HG03565 (cell line): ENCODE measurements around the gene AGRN.

Experiments
- ATAC-seq: cut with Tn5 transposase; IDR thresholded peaks from one replicate; pipeline ENCODE4 v1.9.1; 2021; ENCODE audit warnings: mild to moderate bottlenecking, moderate library complexity; ENCODE audit not compliant: unreplicated experiment

The AGRN gene

DNA sequence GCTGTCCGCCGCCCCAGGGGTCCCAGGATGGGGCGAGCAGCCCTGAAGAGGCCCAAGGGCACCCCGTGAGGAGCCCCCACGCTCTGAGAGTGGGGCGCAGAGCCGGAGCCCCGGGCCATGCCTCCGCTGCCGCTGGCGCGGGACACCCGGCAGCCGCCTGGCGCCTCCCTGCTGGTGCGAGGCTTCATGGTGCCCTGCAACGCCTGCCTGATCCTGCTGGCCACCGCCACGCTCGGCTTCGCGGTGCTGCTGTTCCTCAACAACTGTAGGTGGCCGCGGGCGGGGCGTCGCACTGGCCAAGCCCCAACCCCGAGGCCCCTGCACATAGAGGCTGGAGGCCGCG, 14.5 kb downstream of the AGRN start:
- no peak for ATAC-seq

DNA sequence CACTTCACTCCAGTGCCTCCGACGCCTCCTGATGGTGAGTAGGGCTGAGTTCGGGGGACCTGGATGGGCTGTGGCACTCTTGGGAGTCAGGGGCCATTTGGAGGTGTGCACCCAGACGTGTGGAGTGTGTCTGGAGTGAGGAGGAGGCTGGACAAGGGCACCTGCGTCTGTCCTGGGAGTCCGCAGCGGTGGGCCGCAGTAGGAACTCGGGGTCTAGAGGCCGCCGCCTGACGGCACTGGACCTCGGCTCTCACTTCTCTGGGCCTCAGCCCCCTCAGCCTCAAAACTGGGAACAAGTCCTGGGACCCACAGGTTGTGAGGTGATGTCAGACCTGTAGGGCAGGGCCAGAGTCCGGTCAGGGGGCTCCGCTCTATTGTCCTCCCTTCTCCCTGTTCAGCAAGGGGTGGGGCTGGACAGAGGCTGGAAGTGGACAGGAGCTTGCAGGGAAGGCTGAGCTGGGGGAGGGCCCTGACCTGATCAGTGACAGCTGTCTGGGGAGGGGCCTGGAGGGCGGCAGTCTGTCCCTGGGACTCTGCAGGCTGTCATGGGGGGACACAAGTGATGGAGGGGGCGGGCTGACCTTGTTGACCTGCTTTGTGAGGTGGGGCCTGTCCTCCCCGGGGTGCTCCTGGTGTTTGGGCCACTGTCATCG, 15.5 kb downstream of the AGRN start:
- ATAC-seq, result no peak

DNA sequence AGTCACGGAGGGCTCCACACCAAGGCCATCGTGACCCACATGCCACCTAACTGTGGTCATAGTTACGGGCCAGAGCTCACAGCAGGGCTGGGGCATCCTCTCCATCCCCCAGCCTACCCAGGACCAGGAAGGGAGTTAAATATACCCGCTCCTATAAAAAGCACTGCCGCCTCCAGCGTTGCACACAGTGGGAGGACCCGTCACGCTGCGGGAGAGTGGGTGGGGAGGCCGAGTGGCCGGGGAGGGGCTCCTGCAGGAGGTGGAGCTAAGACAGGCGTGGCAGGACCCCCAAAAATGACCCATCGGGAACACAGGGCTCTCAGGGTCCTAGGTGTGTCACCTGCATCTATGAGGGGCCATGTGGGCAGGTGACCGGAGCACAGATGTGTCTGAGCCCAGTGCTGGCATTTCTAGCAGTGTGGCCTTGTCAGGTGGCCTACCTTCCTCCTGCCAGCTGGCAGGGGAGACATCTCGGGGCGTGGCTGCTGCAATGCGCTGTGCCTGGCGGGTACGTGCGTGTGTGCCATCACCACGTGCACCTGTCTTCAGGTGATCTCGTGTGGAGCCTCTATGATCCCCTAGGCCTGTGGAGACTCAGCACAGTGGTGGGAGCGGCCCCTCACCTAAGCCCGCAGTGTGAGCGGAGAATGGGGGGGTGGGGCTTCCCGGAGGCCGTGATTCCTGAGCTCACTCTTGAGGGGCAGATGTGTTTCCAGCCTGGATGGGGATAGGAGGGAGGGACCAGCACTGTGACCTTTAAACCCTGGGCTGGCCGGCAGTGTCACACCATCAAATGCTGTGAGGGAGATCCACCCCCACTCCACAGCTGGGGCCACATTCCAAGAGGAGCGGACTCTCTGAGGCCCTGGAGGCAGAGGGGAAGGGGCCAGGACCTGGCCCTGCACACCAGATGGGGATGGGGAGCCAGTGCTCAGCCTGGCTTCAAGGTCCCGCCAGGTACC, 17.7 kb downstream of the AGRN start:
- ATAC-seq, result no peak

DNA sequence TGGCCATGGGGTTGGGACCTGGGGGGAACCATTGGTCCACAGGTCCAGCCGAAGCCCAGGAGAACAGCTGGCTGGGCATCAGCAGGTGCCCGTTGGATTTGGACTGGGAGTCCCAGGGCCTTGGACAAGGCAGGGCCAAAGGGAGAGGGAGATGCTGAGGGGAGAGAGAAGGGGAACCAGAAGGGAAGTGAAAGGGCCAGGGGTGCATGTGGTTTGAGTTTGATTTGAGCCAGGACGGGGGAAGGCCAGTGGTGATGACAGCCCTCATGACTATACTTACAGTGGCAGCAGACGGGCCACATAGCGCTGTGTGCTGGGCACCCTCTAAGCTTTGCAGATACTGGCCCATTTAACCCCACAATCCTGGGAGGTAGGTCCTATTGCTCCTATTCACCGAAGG, 18.8 kb downstream of the AGRN start:
- ATAC-seq, result no peak

DNA sequence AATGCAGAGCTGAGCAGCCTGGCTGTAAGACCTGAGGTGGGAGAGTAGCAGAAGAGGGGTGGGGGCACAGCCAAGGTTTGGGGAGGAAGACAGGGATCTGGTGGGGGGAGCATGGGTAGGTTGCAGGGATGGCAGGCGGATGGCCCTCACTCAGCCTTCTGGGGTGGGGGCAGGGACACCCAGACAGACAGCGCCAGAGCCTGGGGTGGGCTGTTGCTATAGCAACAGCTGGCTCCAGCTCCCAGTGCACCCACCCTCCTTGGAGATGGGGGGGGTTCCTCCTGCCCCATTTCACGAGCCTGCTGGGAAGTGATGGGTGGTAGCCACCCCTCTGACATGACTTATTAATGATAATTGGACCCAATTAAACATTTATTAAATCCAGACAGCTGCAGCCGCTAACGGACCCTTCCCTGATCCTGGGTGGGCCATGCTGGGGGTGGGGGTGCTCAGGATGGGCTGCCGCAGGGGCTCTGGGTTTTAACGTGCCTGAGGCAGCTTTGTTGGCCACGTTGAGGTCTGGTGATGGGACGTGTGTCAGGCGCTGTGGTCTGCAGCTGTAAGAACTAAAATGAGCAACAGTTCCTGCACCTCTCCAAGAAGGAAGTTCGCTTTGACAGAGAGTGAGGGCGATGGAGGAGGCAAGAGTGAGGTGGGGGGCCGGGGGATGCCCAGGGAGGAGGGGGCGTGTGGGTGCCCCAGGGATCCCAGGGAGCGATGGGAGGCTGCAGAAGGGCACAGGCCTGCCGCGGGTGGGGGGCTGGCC, 19.4 kb downstream of the AGRN start:
- ATAC-seq, result no peak

DNA sequence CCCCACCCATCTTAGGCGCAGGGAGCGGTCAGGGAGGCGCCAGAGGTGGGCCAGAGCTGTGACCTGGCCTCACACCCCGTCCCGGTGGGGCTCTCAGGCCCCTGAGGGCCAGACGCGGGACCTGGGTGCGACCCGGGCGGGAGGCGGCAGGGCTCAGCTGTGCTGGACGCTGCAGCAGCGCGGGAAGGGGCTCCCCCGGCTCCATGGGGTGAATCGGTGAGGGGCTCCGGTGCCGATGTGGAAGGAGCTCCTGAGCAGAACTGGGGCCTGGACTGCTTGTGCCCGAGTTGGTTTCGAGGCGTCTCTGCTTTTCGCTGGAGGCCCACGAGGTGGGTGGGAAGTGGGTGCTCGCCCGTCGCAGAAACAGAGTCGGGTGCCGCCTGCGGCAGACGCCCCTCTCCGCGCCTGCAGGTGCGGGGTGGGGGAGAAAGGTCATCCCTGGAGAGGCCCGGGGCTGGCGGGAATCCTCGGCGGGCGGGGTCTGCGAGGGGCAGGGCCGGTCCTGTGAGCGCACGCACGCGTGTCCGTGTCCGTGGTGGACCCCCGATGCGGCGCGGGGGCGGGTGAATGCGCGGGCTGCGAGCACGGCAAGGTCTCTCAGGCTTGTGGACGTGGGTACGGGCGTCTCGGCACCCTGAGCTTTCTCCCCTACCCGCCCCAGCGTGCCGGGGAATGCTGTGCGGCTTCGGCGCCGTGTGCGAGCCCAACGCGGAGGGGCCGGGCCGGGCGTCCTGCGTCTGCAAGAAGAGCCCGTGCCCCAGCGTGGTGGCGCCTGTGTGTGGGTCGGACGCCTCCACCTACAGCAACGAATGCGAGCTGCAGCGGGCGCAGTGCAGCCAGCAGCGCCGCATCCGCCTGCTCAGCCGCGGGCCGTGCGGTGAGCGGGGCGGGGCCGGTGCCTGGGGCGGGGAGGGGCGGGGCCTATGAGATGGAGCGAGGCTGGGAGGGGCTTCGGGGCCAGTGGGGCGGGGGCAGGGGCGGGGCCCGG, 20.4 kb downstream of the AGRN start:
- no peak for ATAC-seq

DNA sequence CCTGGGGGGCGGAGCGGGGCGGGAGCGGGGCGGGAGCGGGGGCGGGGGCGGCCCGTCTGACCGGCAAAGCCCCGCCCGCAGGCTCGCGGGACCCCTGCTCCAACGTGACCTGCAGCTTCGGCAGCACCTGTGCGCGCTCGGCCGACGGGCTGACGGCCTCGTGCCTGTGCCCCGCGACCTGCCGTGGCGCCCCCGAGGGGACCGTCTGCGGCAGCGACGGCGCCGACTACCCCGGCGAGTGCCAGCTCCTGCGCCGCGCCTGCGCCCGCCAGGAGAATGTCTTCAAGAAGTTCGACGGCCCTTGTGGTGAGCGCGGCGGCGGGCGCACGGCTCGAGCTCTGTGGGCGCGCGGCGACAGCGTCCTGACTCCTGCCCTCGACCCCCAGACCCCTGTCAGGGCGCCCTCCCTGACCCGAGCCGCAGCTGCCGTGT, 21.2 kb downstream of the AGRN start:
- no peak for ATAC-seq

DNA sequence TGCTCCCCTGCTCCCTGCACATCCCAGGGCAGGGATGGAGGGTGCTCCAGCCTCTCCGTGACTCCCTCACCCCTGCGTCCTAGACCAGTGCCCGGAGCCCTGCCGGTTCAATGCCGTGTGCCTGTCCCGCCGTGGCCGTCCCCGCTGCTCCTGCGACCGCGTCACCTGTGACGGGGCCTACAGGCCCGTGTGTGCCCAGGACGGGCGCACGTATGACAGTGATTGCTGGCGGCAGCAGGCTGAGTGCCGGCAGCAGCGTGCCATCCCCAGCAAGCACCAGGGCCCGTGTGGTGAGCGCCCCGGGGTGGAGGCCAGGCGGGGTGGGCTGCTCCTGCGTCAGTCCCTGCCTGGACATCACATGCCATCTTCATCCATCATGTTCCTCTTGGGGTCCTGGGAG, 22.0 kb downstream of the AGRN start:
- no peak for ATAC-seq

DNA sequence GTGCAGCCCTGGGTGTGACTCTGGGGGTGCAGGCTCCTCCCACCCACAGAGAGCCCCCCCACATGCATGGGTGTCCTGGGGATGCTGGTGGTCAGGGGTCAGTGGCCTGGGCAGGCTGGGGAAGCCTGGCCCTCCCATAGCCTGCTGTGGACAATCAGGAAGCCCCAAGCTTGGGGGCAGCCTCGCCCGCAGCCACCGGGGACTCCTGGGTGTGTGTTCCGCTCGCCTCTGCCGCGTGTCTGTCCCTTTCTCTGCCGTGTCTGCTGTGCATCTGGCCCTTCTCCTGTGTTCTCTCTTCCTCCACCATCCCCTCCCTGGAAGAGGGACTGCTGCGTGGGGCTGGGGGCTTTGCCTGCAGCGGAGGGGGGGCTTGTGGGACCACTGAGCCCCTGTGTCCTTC, 22.9 kb downstream of the AGRN start:
- no peak for ATAC-seq

DNA sequence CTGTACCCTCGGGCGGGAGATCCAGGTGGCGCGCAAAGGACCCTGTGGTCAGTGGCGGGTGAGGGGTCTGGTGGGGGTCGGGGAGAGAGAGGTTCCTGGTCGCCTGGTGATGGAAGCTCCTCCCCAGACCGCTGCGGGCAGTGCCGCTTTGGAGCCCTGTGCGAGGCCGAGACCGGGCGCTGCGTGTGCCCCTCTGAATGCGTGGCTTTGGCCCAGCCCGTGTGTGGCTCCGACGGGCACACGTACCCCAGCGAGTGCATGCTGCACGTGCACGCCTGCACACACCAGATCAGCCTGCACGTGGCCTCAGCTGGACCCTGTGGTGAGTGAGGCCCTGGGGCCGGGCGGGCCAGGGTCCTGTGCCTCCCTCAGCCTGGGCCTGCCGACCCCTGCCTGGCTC, 23.5 kb downstream of the AGRN start:
- no peak for ATAC-seq

DNA sequence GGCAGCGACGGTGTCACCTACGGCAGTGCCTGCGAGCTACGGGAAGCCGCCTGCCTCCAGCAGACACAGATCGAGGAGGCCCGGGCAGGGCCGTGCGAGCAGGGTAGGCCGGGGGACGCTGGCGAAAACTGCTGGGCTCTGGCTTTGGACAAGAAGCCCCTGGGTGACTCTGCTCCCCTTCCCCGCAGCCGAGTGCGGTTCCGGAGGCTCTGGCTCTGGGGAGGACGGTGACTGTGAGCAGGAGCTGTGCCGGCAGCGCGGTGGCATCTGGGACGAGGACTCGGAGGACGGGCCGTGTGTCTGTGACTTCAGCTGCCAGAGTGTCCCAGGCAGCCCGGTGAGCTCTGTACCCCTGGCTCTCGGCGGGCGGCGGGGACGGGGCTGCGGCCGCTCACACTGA, 24.0 kb downstream of the AGRN start:
- no peak for ATAC-seq

DNA sequence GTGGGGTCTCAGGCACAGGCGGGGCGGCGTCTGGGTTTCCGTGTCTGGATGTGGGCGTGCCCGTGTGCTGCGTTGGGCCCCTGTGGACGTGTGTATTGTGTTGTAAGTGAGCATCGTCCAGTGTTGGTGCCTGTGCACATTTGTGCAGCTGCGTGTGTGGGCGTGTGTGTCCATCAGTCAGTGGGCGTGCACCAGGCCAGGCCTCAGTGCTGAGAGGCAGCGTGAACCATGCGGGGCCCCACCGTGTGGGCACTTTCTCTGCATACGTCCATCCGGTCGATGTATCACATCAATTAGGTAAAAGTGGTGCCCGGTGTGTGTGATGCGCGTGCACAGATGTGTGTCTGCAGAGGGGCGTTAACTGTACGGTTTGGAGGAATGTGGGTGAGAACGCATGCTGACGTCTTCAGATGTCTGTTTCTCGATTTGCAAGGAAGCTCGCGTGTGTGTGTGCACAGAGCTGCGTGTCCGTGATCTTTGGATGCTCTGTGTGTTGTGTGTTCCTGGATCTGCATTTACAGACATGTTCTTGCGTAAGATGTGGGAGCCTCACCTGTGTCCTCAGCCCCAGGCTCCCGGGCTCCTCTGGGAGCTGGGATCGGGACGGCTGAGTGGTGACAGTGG, 24.6 kb downstream of the AGRN start:
- ATAC-seq, result no peak

DNA sequence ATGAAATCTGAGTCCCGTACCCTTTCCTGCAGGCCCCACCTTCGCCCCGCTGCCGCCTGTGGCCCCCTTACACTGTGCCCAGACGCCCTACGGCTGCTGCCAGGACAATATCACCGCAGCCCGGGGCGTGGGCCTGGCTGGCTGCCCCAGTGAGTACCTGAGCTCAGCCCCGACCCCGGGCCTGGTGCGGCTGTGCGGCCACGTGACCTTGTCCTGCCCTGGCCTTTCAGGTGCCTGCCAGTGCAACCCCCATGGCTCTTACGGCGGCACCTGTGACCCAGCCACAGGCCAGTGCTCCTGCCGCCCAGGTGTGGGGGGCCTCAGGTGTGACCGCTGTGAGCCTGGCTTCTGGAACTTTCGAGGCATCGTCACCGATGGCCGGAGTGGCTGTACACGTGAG, 25.2 kb downstream of the AGRN start:
- ATAC-seq, result no peak

DNA sequence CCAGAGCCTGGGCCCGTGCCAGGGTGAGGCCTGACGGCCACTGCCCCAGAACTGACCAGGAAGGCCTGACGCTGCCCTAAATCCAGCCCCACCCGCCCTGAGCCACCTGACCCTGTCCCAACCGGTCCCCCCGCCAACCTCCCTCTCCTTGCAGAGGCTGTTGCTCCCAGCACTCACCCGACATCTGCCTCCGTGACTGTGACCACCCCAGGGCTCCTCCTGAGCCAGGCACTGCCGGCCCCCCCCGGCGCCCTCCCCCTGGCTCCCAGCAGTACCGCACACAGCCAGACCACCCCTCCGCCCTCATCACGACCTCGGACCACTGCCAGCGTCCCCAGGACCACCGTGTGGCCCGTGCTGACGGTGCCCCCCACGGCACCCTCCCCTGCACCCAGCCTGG, 26.3 kb downstream of the AGRN start:
- ATAC-seq, result no peak

DNA sequence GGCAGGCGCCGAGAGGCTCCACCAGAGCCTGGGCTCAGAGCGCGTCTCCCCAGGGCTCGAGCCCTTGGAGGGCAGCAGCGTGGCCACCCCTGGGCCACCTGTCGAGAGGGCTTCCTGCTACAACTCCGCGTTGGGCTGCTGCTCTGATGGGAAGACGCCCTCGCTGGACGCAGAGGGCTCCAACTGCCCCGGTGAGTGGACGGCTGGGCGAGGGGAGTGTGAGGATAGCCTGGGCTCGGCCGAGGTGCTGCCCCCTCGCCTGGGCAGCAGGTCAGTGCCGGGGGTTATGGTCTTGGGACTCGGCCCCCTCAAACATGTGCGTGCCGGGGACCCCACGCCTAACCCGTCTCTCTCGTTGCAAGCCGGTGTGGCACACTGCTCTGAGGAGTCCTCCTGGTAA, 26.8 kb downstream of the AGRN start:
- ATAC-seq, result no peak

DNA sequence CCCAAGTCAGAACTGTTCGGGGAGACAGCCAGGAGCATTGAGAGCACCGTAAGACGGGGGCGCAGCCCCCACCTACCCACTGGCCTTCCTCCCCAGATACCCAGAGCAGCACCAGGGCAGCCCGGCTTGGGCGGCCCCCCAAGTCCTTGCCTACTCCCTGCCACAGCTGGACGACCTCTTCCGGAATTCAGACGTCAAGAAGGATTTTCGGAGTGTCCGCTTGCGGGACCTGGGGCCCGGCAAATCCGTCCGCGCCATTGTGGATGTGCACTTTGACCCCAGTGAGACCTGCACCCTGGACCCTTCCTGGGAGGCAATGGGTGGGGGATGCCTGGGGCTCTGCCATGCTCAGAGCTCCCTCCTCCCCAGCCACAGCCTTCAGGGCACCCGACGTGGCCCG, 27.5 kb downstream of the AGRN start:
- ATAC-seq, result no peak

DNA sequence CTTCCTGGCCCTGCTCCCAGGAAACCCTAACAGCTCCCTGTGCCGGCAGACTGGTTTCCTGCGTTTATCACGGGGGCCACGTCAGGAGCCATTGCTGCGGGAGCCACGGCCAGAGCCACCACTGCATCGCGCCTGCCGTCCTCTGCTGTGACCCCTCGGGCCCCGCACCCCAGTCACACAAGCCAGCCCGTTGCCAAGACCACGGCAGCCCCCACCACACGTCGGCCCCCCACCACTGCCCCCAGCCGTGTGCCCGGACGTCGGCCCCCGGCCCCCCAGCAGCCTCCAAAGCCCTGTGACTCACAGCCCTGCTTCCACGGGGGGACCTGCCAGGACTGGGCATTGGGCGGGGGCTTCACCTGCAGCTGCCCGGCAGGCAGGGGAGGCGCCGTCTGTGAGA, 28.0 kb downstream of the AGRN start:
- no peak for ATAC-seq

DNA sequence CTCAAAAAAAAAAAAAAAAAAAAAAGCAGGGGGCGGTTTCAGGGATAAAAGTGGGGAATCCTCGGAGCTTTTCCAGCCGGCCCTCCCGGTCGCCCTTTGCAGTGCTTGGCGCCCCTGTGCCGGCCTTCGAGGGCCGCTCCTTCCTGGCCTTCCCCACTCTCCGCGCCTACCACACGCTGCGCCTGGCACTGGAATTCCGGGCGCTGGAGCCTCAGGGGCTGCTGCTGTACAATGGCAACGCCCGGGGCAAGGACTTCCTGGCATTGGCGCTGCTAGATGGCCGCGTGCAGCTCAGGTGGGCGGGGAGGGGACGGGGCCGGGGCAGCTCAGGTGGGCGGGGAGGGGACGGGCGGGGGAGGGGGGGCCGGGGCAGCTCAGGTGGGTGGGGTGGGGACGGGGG, 28.8 kb downstream of the AGRN start:
- no peak for ATAC-seq

DNA sequence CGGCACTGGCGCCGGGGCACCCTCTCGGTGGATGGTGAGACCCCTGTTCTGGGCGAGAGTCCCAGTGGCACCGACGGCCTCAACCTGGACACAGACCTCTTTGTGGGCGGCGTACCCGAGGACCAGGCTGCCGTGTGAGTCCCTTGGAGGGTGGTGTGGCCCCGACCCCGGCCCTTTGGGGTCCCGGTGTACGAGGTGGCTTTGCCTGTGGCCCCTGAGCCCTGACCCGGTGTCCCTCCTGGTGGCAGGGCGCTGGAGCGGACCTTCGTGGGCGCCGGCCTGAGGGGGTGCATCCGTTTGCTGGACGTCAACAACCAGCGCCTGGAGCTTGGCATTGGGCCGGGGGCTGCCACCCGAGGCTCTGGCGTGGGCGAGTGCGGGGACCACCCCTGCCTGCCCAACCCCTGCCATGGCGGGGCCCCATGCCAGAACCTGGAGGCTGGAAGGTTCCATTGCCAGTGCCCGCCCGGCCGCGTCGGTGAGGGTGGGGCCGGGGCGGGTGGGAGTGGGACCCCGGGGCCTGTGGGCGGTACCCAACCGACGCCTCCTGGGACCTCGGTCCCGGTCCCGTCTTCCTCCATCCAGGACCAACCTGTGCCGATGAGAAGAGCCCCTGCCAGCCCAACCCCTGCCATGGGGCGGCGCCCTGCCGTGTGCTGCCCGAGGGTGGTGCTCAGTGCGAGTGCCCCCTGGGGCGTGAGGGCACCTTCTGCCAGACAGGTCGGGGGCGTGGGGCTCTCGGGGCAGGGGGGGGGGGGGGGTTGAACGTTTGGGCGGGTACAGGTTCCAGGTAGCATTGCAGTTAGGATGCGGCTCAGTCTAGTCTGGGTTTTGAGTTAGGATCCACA, 29.6 kb downstream of the AGRN start:
- no peak for ATAC-seq
